Liver (tissue), 3 donors: ENCODE results near the gene VWF.

ENCODE experiments used
- CTCF ChIP-seq: fragments of 150-350 bp; IDR thresholded peaks from 2 replicates; pipeline ENCODE4 v1.5.1; 2017; ENCODE audit warnings: improper control_type of control experiment, low read depth, low read length; ENCODE audit not compliant: missing input control
- EGR1 ChIP-seq, 2 donors: IDR thresholded peaks; 2 replicates each; pipeline ENCODE4 v1.6.1; 2016 to 2018; ENCODE audit warnings: antibody characterized with exemption in 2 of 2, low read depth in 2 of 2
- FOXA1 ChIP-seq: IDR thresholded peaks from 2 replicates; pipeline ENCODE4 v1.6.1; 2016; ENCODE audit warnings: antibody characterized with exemption
- FOXA2 ChIP-seq: IDR thresholded peaks from 2 replicates; pipeline ENCODE4 v1.6.1; 2016; ENCODE audit warnings: antibody characterized with exemption
- GABPA ChIP-seq, 2 donors: IDR thresholded peaks in 1 of 2; conservative IDR thresholded peaks in 1 of 2; 2 replicates each; pipeline ENCODE4 v1.6.1; 2016; ENCODE audit warnings: antibody characterized with exemption in 2 of 2, mild to moderate bottlenecking in 1 of 2, moderate library complexity in 1 of 2
- JUND ChIP-seq, 2 donors: IDR thresholded peaks; 2 replicates each; pipeline ENCODE4 v1.6.1; 2016; ENCODE audit warnings: antibody characterized with exemption in 2 of 2
- RAD21 ChIP-seq, 2 donors: IDR thresholded peaks; 2 replicates each; pipeline ENCODE4 v1.6.1; 2016; ENCODE audit warnings: antibody characterized with exemption in 2 of 2, mild to moderate bottlenecking in 2 of 2
- SP1 ChIP-seq: IDR thresholded peaks from 2 replicates; pipeline ENCODE4 v1.6.1; 2018; ENCODE audit warnings: antibody characterized with exemption, mild to moderate bottlenecking
- TAF1 ChIP-seq: conservative IDR thresholded peaks from 2 replicates; pipeline ENCODE4 v1.6.1; 2016; ENCODE audit warnings: antibody characterized with exemption, mild to moderate bottlenecking
- YY1 ChIP-seq: IDR thresholded peaks from 2 replicates; pipeline ENCODE4 v1.6.1; 2016; ENCODE audit warnings: antibody characterized with exemption, mild to moderate bottlenecking
- TF ChIP-seq, protein P1 (sequence below): IDR thresholded peaks from 2 replicates; pipeline ENCODE4 v1.6.1; 2016; ENCODE audit warnings: antibody characterized with exemption
- TF ChIP-seq, protein P2 (sequence below): IDR thresholded peaks from 2 replicates; pipeline ENCODE4 v1.6.1; 2016; ENCODE audit warnings: antibody characterized with exemption
- TF ChIP-seq, protein P3 (sequence below): IDR thresholded peaks from 2 replicates; pipeline ENCODE4 v1.6.1; 2016; ENCODE audit warnings: antibody characterized with exemption, mild to moderate bottlenecking
- donor health status: healthy.
- donor health status: healthy.

- TF ChIP-seq RAD21 (IDR thresholded peaks at IDR 0.05) (no peak), CTCF (no peak), EGR1 (IDR thresholded peaks at IDR 0.05; ENCODE audit: low read depth in 2 of 2) (no peak), TAF1 (no peak), GABPA (IDR thresholded peaks at IDR 0.05 in 1 of 2, conservative IDR thresholded peaks at IDR 0.05 in 1 of 2) (no peak), YY1 (no peak), SP1 (no peak), FOXA1 (no peak), JUND (IDR thresholded peaks at IDR 0.05) (no peak), FOXA2 (no peak)
- TF ChIP-seq, protein P1, sequence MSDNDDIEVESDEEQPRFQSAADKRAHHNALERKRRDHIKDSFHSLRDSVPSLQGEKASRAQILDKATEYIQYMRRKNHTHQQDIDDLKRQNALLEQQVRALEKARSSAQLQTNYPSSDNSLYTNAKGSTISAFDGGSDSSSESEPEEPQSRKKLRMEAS: no peak
- TF ChIP-seq, protein P2, sequence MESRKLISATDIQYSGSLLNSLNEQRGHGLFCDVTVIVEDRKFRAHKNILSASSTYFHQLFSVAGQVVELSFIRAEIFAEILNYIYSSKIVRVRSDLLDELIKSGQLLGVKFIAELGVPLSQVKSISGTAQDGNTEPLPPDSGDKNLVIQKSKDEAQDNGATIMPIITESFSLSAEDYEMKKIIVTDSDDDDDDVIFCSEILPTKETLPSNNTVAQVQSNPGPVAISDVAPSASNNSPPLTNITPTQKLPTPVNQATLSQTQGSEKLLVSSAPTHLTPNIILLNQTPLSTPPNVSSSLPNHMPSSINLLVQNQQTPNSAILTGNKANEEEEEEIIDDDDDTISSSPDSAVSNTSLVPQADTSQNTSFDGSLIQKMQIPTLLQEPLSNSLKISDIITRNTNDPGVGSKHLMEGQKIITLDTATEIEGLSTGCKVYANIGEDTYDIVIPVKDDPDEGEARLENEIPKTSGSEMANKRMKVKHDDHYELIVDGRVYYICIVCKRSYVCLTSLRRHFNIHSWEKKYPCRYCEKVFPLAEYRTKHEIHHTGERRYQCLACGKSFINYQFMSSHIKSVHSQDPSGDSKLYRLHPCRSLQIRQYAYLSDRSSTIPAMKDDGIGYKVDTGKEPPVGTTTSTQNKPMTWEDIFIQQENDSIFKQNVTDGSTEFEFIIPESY: no peak
- TF ChIP-seq, protein P3, sequence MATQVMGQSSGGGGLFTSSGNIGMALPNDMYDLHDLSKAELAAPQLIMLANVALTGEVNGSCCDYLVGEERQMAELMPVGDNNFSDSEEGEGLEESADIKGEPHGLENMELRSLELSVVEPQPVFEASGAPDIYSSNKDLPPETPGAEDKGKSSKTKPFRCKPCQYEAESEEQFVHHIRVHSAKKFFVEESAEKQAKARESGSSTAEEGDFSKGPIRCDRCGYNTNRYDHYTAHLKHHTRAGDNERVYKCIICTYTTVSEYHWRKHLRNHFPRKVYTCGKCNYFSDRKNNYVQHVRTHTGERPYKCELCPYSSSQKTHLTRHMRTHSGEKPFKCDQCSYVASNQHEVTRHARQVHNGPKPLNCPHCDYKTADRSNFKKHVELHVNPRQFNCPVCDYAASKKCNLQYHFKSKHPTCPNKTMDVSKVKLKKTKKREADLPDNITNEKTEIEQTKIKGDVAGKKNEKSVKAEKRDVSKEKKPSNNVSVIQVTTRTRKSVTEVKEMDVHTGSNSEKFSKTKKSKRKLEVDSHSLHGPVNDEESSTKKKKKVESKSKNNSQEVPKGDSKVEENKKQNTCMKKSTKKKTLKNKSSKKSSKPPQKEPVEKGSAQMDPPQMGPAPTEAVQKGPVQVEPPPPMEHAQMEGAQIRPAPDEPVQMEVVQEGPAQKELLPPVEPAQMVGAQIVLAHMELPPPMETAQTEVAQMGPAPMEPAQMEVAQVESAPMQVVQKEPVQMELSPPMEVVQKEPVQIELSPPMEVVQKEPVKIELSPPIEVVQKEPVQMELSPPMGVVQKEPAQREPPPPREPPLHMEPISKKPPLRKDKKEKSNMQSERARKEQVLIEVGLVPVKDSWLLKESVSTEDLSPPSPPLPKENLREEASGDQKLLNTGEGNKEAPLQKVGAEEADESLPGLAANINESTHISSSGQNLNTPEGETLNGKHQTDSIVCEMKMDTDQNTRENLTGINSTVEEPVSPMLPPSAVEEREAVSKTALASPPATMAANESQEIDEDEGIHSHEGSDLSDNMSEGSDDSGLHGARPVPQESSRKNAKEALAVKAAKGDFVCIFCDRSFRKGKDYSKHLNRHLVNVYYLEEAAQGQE: no peak
Measured at GRCh38 chr12:6113691-6114475, 10.6 kb downstream of the VWF start.
